DOHH2 (cell line): ENCODE data around the gene RUNX1.

Experiments
- H3F3A ChIP-seq: fragments of 200-600 bp; sonication (generic), shearing (Covaris generic); 2 replicates; pipeline ENCODE4 v1.6.0; 2016; ENCODE audit warnings: antibody characterized with exemption, mild to moderate bottlenecking; ENCODE audit not compliant: control insufficient read depth, insufficient read depth
- H3K27ac ChIP-seq: fragments of 200-600 bp; sonication (generic); 2 replicates; pipeline ENCODE4 v1.5.1; 2014; ENCODE audit warnings: low read depth, mild to moderate bottlenecking, low read length, moderate library complexity
- H3K27me3 ChIP-seq: fragments of 200-600 bp; sonication (generic); 2 replicates; pipeline ENCODE4 v1.6.1; 2014; ENCODE audit warnings: mild to moderate bottlenecking, low read length, mixed read lengths; ENCODE audit not compliant: control insufficient read depth
- H3K36me3 ChIP-seq: fragments of 200-600 bp; sonication (generic); 2 replicates; pipeline ENCODE4 v1.6.1; 2014; ENCODE audit warnings: mild to moderate bottlenecking, low read length, moderate library complexity, mixed read lengths; ENCODE audit not compliant: control insufficient read depth
- H3K4me1 ChIP-seq: fragments of 200-600 bp; sonication (generic); 2 replicates; pipeline ENCODE4 v1.6.1; 2014; ENCODE audit warnings: mild to moderate bottlenecking, low read length, mixed read lengths; ENCODE audit not compliant: control insufficient read depth
- H3K4me2 ChIP-seq: fragments of 200-600 bp; sonication (generic); 2 replicates; pipeline ENCODE4 v1.6.0; 2014; ENCODE audit warnings: mild to moderate bottlenecking, low read length, moderate library complexity
- H3K4me3 ChIP-seq: fragments of 200-600 bp; sonication (generic); 2 replicates; pipeline ENCODE4 v1.5.1; 2014; ENCODE audit warnings: mild to moderate bottlenecking, low read length, mixed read lengths
- H3K79me2 ChIP-seq: fragments of 200-600 bp; sonication (generic); 2 replicates; pipeline ENCODE4 v1.6.1; 2014; ENCODE audit warnings: mild to moderate bottlenecking, low read length, mixed read lengths; ENCODE audit not compliant: control insufficient read depth
- H3K9me2 ChIP-seq: fragments of 200-600 bp; sonication (generic); replicated peaks from 2 replicates; pipeline ENCODE4 v1.6.1; 2014; ENCODE audit warnings: mild to moderate bottlenecking, low read length, mixed read lengths; ENCODE audit not compliant: control insufficient read depth
- H3K9me3 ChIP-seq: fragments of 200-600 bp; sonication (generic); 2 replicates; pipeline ENCODE4 v1.6.1; 2014; ENCODE audit warnings: antibody characterized with exemption, low read length, mixed read lengths; ENCODE audit not compliant: control insufficient read depth, insufficient read depth
- H4K20me1 ChIP-seq: fragments of 200-600 bp; sonication (generic); 2 replicates; pipeline ENCODE4 v1.6.0; 2014; ENCODE audit warnings: low read depth, mild to moderate bottlenecking, antibody characterized with exemption, low read length, moderate library complexity; ENCODE audit not compliant: control insufficient read depth, insufficient read depth
- EZH2phosphoT487 ChIP-seq: fragments of 200-600 bp; sonication (generic); IDR thresholded peaks from 2 replicates; pipeline ENCODE4 v1.6.1; 2017; ENCODE audit warnings: borderline replicate concordance, mild to moderate bottlenecking, antibody characterized with exemption, low read length, moderate library complexity, mixed read lengths
- TF ChIP-seq, protein P1 (sequence below): fragments of 200-600 bp; sonication (generic); IDR thresholded peaks from one replicate; pipeline ENCODE4 v1.5.1; 2014; ENCODE audit warnings: antibody characterized with exemption, mild to moderate bottlenecking, low read depth, low read length; ENCODE audit not compliant: poor library complexity, severe bottlenecking

Gene RUNX1

DNA sequence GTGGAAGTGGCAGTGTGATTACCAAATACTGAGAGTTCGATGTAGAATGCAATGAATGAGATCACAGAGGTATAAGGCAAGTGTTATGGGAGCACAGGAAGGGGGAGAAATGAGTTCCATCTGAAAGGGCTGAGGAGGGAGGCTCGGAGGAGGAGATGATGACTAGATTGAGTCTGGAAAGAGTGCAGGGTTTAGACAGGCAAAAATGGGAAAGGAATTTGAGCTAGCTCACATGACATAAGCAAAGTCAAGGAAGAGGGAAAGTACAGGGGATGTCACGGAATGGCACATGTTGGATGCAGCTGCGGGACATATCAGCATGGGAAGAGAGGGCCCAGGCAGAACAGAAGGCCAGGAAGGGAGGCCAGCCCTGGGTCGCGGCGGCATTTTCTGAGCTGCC, 132.7 kb downstream of the RUNX1 start:
- peaks cover 10% of the 10 kb centered on the region for H3K36me3 ChIP-seq
- no peak for TF ChIP-seq EZH2phosphoT487
- TF ChIP-seq, protein P1, sequence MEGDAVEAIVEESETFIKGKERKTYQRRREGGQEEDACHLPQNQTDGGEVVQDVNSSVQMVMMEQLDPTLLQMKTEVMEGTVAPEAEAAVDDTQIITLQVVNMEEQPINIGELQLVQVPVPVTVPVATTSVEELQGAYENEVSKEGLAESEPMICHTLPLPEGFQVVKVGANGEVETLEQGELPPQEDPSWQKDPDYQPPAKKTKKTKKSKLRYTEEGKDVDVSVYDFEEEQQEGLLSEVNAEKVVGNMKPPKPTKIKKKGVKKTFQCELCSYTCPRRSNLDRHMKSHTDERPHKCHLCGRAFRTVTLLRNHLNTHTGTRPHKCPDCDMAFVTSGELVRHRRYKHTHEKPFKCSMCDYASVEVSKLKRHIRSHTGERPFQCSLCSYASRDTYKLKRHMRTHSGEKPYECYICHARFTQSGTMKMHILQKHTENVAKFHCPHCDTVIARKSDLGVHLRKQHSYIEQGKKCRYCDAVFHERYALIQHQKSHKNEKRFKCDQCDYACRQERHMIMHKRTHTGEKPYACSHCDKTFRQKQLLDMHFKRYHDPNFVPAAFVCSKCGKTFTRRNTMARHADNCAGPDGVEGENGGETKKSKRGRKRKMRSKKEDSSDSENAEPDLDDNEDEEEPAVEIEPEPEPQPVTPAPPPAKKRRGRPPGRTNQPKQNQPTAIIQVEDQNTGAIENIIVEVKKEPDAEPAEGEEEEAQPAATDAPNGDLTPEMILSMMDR: no peak
- no peak overlapping the region for H3K27ac ChIP-seq
- no peaks in the 10 kb centered on the region for H3K9me2 ChIP-seq
- H3K9me3 ChIP-seq: no peaks in the 10 kb centered on the region
- no peaks in the 10 kb centered on the region for H3K27me3 ChIP-seq
- peaks cover 24% of the 10 kb centered on the region for H3K4me1 ChIP-seq
- no peaks in the 10 kb centered on the region for H3F3A ChIP-seq
- H3K4me2 ChIP-seq: no peak overlapping the region
- no peaks in the 10 kb centered on the region for H4K20me1 ChIP-seq
- H3K4me3 ChIP-seq: no peak overlapping the region
- peaks cover 68% of the 10 kb centered on the region for H3K79me2 ChIP-seq

DNA sequence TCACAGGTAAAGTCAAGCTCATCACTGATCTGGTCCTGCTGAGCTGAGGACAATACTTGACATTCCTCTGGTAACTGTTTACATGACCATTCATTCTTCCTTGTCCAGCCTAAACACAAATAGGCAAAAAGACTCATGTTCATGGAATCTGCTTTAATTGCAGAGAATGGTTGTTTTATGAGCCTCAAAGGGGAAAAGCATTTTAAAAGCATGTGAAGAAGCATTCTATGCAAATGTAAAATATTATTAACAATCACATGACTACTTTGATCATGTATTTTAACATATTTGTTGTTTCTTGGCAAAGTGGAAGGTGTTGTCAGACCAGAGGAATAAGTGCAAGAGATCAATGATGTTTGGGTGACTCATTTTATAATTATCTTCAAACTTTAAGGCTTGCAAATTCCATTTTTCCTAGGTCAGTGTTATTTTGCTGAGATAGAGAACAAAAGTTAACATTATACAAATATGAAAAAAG, 133.7 kb downstream of the RUNX1 start:
- peaks cover 35% of the 10 kb centered on the region for H3K4me1 ChIP-seq
- H3K79me2 ChIP-seq: peaks cover 71% of the 10 kb centered on the region
- H3F3A ChIP-seq: no peaks in the 10 kb centered on the region
- H3K9me2 ChIP-seq: no peaks in the 10 kb centered on the region
- TF ChIP-seq EZH2phosphoT487: no peak
- TF ChIP-seq, protein P1: no peak
- H3K4me3 ChIP-seq: no peak overlapping the region
- no peaks in the 10 kb centered on the region; the same call in 1 of the 2 replicates for H4K20me1 ChIP-seq
- no peaks in the 10 kb centered on the region for H3K9me3 ChIP-seq
- peaks cover 11% of the 10 kb centered on the region for H3K36me3 ChIP-seq
- no peaks in the 10 kb centered on the region for H3K27me3 ChIP-seq
- H3K4me2 ChIP-seq: no peak overlapping the region
- no peak overlapping the region for H3K27ac ChIP-seq

DNA sequence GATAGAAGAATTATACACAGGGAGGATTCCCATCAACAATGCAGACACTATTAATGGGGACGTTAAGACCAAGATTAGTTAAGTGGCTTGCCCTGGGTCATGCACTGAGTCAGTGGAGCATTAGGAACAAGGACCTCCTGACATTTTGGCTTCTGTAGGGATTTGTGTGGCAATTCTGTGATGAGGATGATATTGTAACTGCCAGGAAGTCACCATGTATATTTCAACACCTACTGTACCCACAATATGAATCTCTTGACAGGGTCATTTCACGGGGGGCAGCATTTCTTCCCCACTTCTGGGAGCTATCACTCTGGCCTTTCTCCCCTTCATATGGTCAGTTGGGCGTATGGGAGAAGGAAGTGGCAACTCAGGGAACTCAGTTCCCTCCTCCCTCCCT, 134.9 kb downstream of the RUNX1 start:
- TF ChIP-seq, protein P1: no peak
- TF ChIP-seq EZH2phosphoT487: no peak
- H3K4me1 ChIP-seq: peaks cover 40% of the 10 kb centered on the region
- no peaks in the 10 kb centered on the region for H3K9me2 ChIP-seq
- peaks cover 17% of the 10 kb centered on the region for H3K36me3 ChIP-seq
- no peaks in the 10 kb centered on the region for H3K9me3 ChIP-seq
- no peaks in the 10 kb centered on the region for H3K27me3 ChIP-seq
- peaks cover 67% of the 10 kb centered on the region for H3K79me2 ChIP-seq
- H3K27ac ChIP-seq: no peak overlapping the region
- H3K4me2 ChIP-seq: no peak overlapping the region
- no peaks in the 10 kb centered on the region for H3F3A ChIP-seq
- H3K4me3 ChIP-seq: no peak overlapping the region
- H4K20me1 ChIP-seq: no peaks in the 10 kb centered on the region; the same call in 1 of the 2 replicates
